ENCODE data around the gene MOCS1.

MOCS1 gene

GRCh38 chr6:39922821-39923220 lies 11.4 kb downstream of the MOCS1 start:
- no peak for DNase-seq

- no peak for DNase-seq
Observed at GRCh38 chr6:39920157-39920556, 14.1 kb downstream of the MOCS1 start.

GRCh38 chr6:39918831-39919230 lies 15.4 kb downstream of the MOCS1 start:
- no peak for DNase-seq

- DNase-seq, result no peak
Observed at GRCh38 chr6:39917981-39918380, 16.3 kb downstream of the MOCS1 start.

GRCh38 chr6:39917329-39917728 lies 16.9 kb downstream of the MOCS1 start:
- no peak for DNase-seq

- no peak for DNase-seq
Observed at GRCh38 chr6:39915866-39916265, 18.4 kb downstream of the MOCS1 start.

- DNase-seq, result no peak
Observed at GRCh38 chr6:39914239-39914638, 20.0 kb downstream of the MOCS1 start.

GRCh38 chr6:39913391-39913916 lies 20.8 kb downstream of the MOCS1 start:
- DNase-seq, result no peak

GRCh38 chr6:39912446-39912845 lies 21.8 kb downstream of the MOCS1 start:
- DNase-seq, result no peak

- no peak for DNase-seq
Observed at GRCh38 chr6:39911513-39912125, 22.6 kb downstream of the MOCS1 start.

- no peak for DNase-seq
Observed at GRCh38 chr6:39910744-39911143, 23.5 kb downstream of the MOCS1 start.

- DNase-seq, result no peak
Observed at GRCh38 chr6:39910164-39910563, 24.1 kb downstream of the MOCS1 start.

GRCh38 chr6:39909701-39910100 lies 24.6 kb downstream of the MOCS1 start:
- DNase-seq, result no peak

- DNase-seq, result no peak
Observed at GRCh38 chr6:39908838-39909583, 25.3 kb downstream of the MOCS1 start.

- no peak for DNase-seq
Observed at GRCh38 chr6:39907871-39908575, 26.2 kb downstream of the MOCS1 start.

GRCh38 chr6:39906318-39906761 lies 27.9 kb downstream of the MOCS1 start:
- no peak for DNase-seq

- DNase-seq, result no peak
Observed at GRCh38 chr6:39905640-39905975, 28.7 kb downstream of the MOCS1 start.

GRCh38 chr6:39904946-39905639 lies 29.2 kb downstream of the MOCS1 start:
- no peak for DNase-seq

GRCh38 chr6:39903656-39904055 lies 30.6 kb downstream of the MOCS1 start:
- DNase-seq, result no peak

- DNase-seq, result no peak
Observed at GRCh38 chr6:39902786-39903465, 31.3 kb downstream of the MOCS1 start.

GRCh38 chr6:39902136-39902535 lies 32.1 kb downstream of the MOCS1 start:
- DNase-seq, result no peak

GRCh38 chr6:39901670-39902069 lies 32.6 kb downstream of the MOCS1 start:
- DNase-seq, result no peak
